NCI-H1694 (cell line): Measurements from ENCODE around the gene PSG7.
"Not testable (repeated sequence)": the region's sequence is repeated elsewhere in the genome, so short reads cannot be mapped to it uniquely, and the experiment has no call there.

Experiments
- DNase-seq: peaks from one replicate; lab custom pipeline; 2025; lab: John Stamatoyannopoulos, UW

The PSG7 gene

GRCh38 chr19:42937107-42937506 lies at the start of gene PSG7:
Gene PSG7, minus strand, starts transcription at chr19:42937207. Its CDS starts 131 bp downstream, at chr19:42937076.
- DNase-seq = not testable (repeated sequence)

GRCh38 chr19:42985588-42985987 lies 48.6 kb upstream of the PSG7 start:
- no peak for DNase-seq

- not testable (repeated sequence) for DNase-seq
Measured at GRCh38 chr19:42982111-42982510, 45.1 kb upstream of the PSG7 start.

GRCh38 chr19:42971451-42971850 lies 34.4 kb upstream of the PSG7 start:
- DNase-seq = not testable (repeated sequence)

GRCh38 chr19:42965176-42965575 lies 28.2 kb upstream of the PSG7 start:
- DNase-seq = no peak

- no peak for DNase-seq
Measured at GRCh38 chr19:42961119-42961518, 24.1 kb upstream of the PSG7 start.

GRCh38 chr19:42952126-42952525 lies 15.1 kb upstream of the PSG7 start:
- DNase-seq = not testable (repeated sequence)

- DNase-seq = not testable (repeated sequence)
Measured at GRCh38 chr19:42951476-42951875, 14.5 kb upstream of the PSG7 start.

- DNase-seq = no peak
Measured at GRCh38 chr19:42942187-42942789, 5.3 kb upstream of the PSG7 start.

GRCh38 chr19:42934726-42935125 lies 2.3 kb downstream of the PSG7 start:
- DNase-seq = not testable (repeated sequence)

GRCh38 chr19:42934183-42934582 lies 2.8 kb downstream of the PSG7 start:
- not testable (repeated sequence) for DNase-seq

GRCh38 chr19:42933412-42933811 lies 3.6 kb downstream of the PSG7 start:
- DNase-seq = not testable (repeated sequence)

GRCh38 chr19:42932485-42933101 lies 4.4 kb downstream of the PSG7 start:
- DNase-seq = not testable (repeated sequence)

- not testable (repeated sequence) for DNase-seq
Measured at GRCh38 chr19:42930214-42930613, 6.8 kb downstream of the PSG7 start.

GRCh38 chr19:42928896-42929295 lies 8.1 kb downstream of the PSG7 start:
- DNase-seq = no peak

GRCh38 chr19:42926781-42927180 lies 10.2 kb downstream of the PSG7 start:
- no peak for DNase-seq

- not testable (repeated sequence) for DNase-seq
Measured at GRCh38 chr19:42923106-42923505, 13.9 kb downstream of the PSG7 start.

GRCh38 chr19:42920971-42921370 lies 16.0 kb downstream of the PSG7 start:
- DNase-seq = not testable (repeated sequence)

GRCh38 chr19:42919757-42920079 lies 17.3 kb downstream of the PSG7 start:
- no peak for DNase-seq

GRCh38 chr19:42919070-42919756 lies 17.8 kb downstream of the PSG7 start:
- DNase-seq = not testable (repeated sequence)

- not testable (repeated sequence) for DNase-seq
Measured at GRCh38 chr19:42918377-42919069, 18.5 kb downstream of the PSG7 start.

GRCh38 chr19:42917634-42918033 lies 19.4 kb downstream of the PSG7 start, which contains the start of gene PSG6:
Gene PSG6, minus strand, starts transcription at chr19:42917894. Its CDS starts 102 bp downstream, at chr19:42917792.
- not testable (repeated sequence) for DNase-seq
